ENCODE measurements around the gene ACSL4.

- TF ChIP-seq CTCF (conservative IDR thresholded peaks at IDR 0.05; ENCODE audit: low read length) (no peak), EZH2phosphoT487 (IDR thresholded peaks at IDR 0.05; ENCODE audit: borderline replicate concordance) (no peak)
These were observed 37.7 kb upstream of the ACSL4 start for GRCh38 chrX:109770780-109771179.

Data from Loucy (cell line).